Neuronal stem cell (in vitro differentiated cells): ENCODE results near the gene PPP2CA. TPM values are rescaled to one million over a fixed set of nuclear protein-coding genes. Genes with fewer than 3 reads are reported as not detected.

Source experiments
- small RNA-seq: library from polyadenylated mRNA; stranded (forward); fragments of <200 nt; extraction: miRNeasy Mini kit (QIAGEN cat#:217004); gene quantifications from one replicate; pipeline ENCODE3, GENCODE V24; 2013; ENCODE audit not compliant: insufficient read depth

The PPP2CA gene

Small RNAs within 50 kb of the gene (small RNA-seq; reads per million reads assigned to genes)
- not detected for gene MIR3661
